GM19324 (cell line): Measurements from ENCODE around the gene ASGR2.

Experiments
- ATAC-seq: cut with Tn5 transposase; IDR thresholded peaks from one replicate; pipeline ENCODE4 v1.9.1; 2021; ENCODE audit warnings: mild to moderate bottlenecking, moderate library complexity; ENCODE audit not compliant: unreplicated experiment, low FRiP score

The ASGR2 gene

GRCh38 chr17:7070712-7071111 is 43.9 kb downstream of the ASGR2 start:
- ATAC-seq: no peak

GRCh38 chr17:7068268-7068667 is 46.4 kb downstream of the ASGR2 start:
- no peak for ATAC-seq

GRCh38 chr17:7067198-7067597 is 47.4 kb downstream of the ASGR2 start:
- no peak for ATAC-seq

- ATAC-seq: no peak
These were observed 50.4 kb downstream of the ASGR2 start for GRCh38 chr17:7064261-7064660.

GRCh38 chr17:7063518-7064094 is 51.0 kb downstream of the ASGR2 start:
- no peak for ATAC-seq

GRCh38 chr17:7060165-7060891 is 54.3 kb downstream of the ASGR2 start:
- ATAC-seq: no peak

- no peak for ATAC-seq
These were observed 55.7 kb downstream of the ASGR2 start for GRCh38 chr17:7058831-7059447.

GRCh38 chr17:7056386-7056785 is 58.2 kb downstream of the ASGR2 start:
- no peak for ATAC-seq
